ENCODE data around the gene HSD3B7.

HSD3B7 gene

DNA sequence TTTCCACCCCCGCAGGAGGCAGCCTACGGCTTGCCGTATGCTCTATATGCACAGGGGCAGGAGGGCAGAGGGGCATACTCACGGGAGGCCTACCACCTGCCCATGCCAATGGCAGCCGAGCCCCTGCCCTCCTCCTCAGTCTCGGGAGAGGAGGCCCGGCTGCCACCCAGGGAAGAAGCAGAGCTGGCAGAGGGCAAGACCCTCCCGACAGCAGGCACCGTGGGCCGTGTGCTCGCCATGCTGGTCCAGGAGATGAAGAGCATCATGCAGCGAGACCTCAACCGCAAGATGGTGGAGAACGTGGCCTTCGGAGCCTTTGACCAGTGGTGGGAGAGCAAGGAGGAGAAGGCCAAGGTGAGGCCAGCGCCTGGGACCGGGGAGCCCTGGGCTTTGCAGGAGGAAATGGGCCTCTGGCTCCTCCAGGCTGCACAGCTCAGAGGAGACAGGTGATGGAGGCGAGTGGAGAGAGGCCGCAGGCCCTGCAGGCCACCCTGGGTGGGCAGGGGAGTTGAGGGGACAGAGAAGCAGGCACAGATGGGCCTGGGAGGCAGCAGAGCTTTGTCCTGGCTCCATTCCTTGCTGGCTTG, 18.9 kb upstream of the HSD3B7 start:
- no peak overlapping the region for H3K4me3 ChIP-seq (ENCODE audit: low read depth, low read length)
- TF ChIP-seq, protein P1, sequence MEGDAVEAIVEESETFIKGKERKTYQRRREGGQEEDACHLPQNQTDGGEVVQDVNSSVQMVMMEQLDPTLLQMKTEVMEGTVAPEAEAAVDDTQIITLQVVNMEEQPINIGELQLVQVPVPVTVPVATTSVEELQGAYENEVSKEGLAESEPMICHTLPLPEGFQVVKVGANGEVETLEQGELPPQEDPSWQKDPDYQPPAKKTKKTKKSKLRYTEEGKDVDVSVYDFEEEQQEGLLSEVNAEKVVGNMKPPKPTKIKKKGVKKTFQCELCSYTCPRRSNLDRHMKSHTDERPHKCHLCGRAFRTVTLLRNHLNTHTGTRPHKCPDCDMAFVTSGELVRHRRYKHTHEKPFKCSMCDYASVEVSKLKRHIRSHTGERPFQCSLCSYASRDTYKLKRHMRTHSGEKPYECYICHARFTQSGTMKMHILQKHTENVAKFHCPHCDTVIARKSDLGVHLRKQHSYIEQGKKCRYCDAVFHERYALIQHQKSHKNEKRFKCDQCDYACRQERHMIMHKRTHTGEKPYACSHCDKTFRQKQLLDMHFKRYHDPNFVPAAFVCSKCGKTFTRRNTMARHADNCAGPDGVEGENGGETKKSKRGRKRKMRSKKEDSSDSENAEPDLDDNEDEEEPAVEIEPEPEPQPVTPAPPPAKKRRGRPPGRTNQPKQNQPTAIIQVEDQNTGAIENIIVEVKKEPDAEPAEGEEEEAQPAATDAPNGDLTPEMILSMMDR (IDR thresholded peaks at IDR 0.05; ENCODE audit: borderline replicate concordance, insufficient read depth, low read depth, low read length) = no peak

DNA sequence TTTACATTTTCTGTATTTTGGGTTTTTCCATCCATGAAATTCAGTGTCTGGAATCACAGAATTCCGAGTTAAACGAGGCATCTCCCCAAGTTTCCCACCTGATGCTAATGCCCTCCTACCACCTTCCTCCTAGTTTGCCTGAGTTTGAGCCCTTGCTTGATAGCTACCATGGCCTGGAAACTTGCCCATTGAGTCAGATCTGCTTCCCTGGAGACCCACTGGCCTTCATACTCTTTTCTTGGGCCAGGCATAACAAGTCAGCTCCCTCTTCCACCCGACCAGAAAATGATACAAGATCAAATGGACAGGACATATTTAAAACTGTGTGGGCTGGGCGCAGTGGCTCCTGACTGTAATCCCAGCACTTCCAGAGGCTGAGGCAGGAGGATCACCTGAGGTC, 17.2 kb upstream of the HSD3B7 start:
- TF ChIP-seq, protein P1 (IDR thresholded peaks at IDR 0.05; ENCODE audit: borderline replicate concordance, insufficient read depth, low read depth, low read length) = no peak
- no peak overlapping the region for H3K4me3 ChIP-seq (ENCODE audit: low read depth, low read length)

DNA sequence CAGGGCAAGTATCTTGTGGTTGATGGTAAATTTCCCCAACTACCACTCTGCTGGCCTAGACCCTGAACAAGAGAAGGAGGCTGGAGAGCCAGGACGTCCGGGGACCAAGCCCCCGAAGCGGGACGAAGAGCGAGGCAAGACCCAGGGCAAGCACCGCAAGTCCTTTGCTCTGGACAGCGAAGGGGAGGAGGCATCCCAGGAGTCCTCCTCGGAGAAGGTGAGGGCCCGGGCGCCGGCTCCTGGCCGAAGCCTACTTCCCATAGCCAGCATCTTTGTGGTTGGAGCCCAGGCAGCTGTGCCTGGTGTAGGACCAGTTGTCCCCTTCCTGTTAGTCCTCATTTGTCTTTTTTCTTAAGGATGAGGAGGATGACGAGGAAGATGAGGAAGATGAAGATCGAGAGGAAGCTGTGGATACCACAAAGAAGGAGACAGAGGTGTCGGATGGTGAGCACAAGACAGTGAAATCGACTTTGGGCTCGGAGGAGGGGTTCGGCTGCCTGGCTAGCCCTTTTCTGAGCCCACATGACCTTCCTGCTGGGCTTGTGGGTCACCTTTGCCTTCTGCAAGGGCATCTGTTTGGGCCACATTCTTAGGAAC, 15.7 kb upstream of the HSD3B7 start:
- no peak overlapping the region for H3K4me3 ChIP-seq (ENCODE audit: low read depth, low read length)
- TF ChIP-seq, protein P1 (IDR thresholded peaks at IDR 0.05; ENCODE audit: borderline replicate concordance, insufficient read depth, low read depth, low read length) = no peak

DNA sequence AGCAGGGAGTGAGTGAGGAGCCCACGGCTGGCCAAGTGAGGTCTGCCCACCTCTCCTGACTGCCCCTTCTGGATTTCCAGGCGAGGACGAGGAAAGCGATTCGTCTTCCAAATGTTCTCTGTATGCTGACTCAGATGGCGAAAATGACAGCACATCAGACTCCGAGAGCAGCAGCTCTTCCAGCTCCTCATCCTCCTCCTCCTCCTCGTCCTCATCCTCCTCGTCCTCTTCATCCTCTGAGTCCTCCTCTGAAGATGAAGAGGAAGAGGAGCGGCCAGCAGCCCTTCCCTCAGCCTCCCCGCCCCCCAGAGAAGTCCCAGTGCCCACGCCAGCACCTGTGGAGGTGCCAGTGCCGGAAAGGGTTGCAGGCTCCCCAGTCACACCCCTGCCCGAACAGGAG, 13.7 kb upstream of the HSD3B7 start:
- TF ChIP-seq, protein P1 (IDR thresholded peaks at IDR 0.05; ENCODE audit: borderline replicate concordance, insufficient read depth, low read depth, low read length) = no peak
- no peak overlapping the region for H3K4me3 ChIP-seq (ENCODE audit: low read depth, low read length)

DNA sequence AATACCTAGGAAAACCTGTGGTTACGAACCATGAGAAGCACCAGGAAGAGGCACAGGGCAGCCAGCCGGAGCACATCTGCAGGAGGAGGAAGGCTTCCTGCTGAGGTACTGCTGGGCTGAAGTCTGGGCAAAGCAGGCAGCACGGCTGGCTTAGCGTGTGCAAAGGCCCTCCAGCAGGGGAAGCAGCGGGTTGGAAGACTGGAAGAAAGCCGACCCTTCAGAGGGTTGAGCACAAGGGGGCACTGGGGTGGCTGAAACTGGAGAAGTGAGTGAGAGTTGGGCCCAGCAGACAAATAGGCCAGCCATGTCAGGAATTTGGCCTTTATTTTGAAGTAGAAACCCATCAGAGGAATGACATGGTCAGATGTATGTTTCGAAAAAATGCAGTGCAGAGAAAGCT, 12.1 kb upstream of the HSD3B7 start:
- no peak overlapping the region for H3K4me3 ChIP-seq (ENCODE audit: low read depth, low read length)
- TF ChIP-seq, protein P1 (IDR thresholded peaks at IDR 0.05; ENCODE audit: borderline replicate concordance, insufficient read depth, low read depth, low read length) = no peak

DNA sequence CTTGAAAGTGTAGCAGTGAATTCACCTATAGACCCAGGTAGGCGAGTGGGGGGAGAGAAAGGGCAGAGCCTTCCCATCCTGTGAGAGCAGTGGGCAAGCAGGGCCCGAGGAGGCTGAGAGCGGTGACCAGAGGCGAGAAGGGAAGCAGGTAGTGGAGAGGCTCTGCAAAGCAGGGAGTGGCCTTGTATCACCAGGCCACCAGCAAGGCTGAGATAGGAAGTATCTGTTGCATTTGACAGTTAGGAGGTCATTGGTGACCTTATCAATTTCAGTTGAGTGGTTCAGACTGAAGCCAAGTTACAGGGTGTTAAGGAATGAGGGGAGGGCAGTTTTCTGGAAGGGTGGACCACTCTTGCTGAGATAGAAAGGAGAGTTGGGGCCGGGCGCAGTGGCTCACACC, 10.7 kb upstream of the HSD3B7 start:
- TF ChIP-seq, protein P1 (IDR thresholded peaks at IDR 0.05; ENCODE audit: borderline replicate concordance, insufficient read depth, low read depth, low read length) = no peak

DNA sequence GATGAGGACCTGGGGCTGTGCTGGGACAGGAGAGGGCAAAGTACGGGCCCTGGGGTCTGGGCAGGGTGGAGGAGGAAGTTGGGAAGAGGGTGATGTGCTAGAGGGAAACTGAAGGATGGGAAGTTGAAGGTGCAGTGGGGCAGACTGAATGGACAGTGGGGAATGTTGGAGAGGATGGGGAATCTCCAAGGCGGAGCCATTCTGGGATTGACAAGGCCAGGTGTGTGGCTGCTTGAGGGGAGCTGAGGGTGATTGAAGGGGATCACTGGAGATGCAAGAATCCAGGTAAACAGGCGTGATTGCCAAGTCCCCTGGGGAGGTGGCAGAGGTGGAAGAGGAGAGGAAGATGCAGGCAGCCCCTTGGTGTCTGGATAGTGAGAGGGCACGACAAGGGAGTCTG, 8.5 kb upstream of the HSD3B7 start:
- no peak overlapping the region for H3K4me3 ChIP-seq (ENCODE audit: low read depth, low read length)
- TF ChIP-seq, protein P1 (IDR thresholded peaks at IDR 0.05; ENCODE audit: borderline replicate concordance, insufficient read depth, low read depth, low read length) = no peak

More for the DNA sequence above, 10.7 kb upstream of the HSD3B7 start:
- H3K4me3 ChIP-seq (ENCODE audit: low read depth, low read length) = no peak overlapping the region

All from GM12875 (cell line).